Muscle layer of colon (tissue), 2 donors: ENCODE measurements around the gene MX1.

Experiments
- H3K27ac ChIP-seq: one replicate; pipeline ENCODE4 v1.7.0; 2013; ENCODE audit warnings: low read depth, mild to moderate bottlenecking, low read length, moderate library complexity
- H3K27me3 ChIP-seq, 2 donors: one replicate each; pipeline ENCODE4 v1.7.0; 2013; ENCODE audit warnings: low read length in 2 of 2, mild to moderate bottlenecking in 2 of 2; ENCODE audit not compliant: insufficient read depth in 2 of 2, control insufficient read depth in 1 of 2
- H3K36me3 ChIP-seq: one replicate; pipeline ENCODE4 v1.7.0; 2013; ENCODE audit warnings: mild to moderate bottlenecking, low read length; ENCODE audit not compliant: insufficient read depth
- H3K4me1 ChIP-seq: one replicate; pipeline ENCODE4 v1.7.0; 2013; ENCODE audit warnings: mild to moderate bottlenecking, low read length; ENCODE audit not compliant: insufficient read depth
- H3K4me3 ChIP-seq, 2 donors: one replicate each; pipeline ENCODE4 v1.7.0; 2013; ENCODE audit warnings: low read length in 2 of 2, low read depth in 1 of 2, mild to moderate bottlenecking in 1 of 2, moderate library complexity in 1 of 2
- H3K9ac ChIP-seq: one replicate; pipeline ENCODE4 v1.7.0; 2013; ENCODE audit warnings: low read length
- H3K9me3 ChIP-seq: one replicate; pipeline ENCODE4 v1.7.0; 2013; ENCODE audit warnings: mild to moderate bottlenecking, low read length
- donor health status: abdominal sarcoma.
- donor health status: Adenocarcinoma of cecum.

MX1 gene, protein sequence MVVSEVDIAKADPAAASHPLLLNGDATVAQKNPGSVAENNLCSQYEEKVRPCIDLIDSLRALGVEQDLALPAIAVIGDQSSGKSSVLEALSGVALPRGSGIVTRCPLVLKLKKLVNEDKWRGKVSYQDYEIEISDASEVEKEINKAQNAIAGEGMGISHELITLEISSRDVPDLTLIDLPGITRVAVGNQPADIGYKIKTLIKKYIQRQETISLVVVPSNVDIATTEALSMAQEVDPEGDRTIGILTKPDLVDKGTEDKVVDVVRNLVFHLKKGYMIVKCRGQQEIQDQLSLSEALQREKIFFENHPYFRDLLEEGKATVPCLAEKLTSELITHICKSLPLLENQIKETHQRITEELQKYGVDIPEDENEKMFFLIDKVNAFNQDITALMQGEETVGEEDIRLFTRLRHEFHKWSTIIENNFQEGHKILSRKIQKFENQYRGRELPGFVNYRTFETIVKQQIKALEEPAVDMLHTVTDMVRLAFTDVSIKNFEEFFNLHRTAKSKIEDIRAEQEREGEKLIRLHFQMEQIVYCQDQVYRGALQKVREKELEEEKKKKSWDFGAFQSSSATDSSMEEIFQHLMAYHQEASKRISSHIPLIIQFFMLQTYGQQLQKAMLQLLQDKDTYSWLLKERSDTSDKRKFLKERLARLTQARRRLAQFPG

DNA sequence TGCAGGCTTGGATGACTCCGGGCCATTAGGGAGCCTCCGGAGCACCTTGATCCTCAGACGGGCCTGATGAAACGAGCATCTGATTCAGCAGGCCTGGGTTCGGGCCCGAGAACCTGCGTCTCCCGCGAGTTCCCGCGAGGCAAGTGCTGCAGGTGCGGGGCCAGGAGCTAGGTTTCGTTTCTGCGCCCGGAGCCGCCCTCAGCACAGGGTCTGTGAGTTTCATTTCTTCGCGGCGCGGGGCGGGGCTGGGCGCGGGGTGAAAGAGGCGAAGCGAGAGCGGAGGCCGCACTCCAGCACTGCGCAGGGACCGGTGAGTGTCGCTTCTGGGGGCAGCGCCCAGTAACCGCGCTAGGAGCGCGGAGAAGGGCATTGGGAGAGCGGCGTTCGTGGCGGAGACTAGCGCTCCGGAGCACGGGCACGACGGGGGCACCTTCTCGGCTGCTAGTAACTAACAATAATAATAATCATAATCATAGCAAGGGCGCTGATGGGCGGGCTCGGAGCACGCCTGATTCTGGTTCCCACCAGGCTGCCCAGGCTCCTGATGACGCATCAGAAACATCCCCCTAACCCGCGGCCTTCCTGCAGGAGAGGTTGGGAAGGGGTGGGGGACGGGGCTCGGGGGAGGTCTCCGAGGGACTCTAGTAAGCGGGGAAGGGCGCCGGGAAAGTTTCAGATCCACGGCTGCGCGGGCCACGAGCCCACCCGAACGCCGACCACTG is at the start of gene MX1:
MX1 (plus strand) TSS at position 286 of the 722 bp plus-strand sequence. CDS start 5,832 bp downstream, outside the sequence.
- H3K27me3 ChIP-seq: no peaks in the 10 kb centered on the region
- H3K9ac ChIP-seq: peak within 1 kb of the TSS; percentile 64
- H3K27ac ChIP-seq: peak within 1 kb of the TSS; percentile 76
- H3K9me3 ChIP-seq: no peaks in the 10 kb centered on the region
- H3K36me3 ChIP-seq: peaks cover 3% of the 10 kb centered on the region
- H3K4me1 ChIP-seq: no peaks in the 10 kb centered on the region
- peak within 1 kb of the TSS; percentile 81 to 90 for H3K4me3 ChIP-seq

DNA sequence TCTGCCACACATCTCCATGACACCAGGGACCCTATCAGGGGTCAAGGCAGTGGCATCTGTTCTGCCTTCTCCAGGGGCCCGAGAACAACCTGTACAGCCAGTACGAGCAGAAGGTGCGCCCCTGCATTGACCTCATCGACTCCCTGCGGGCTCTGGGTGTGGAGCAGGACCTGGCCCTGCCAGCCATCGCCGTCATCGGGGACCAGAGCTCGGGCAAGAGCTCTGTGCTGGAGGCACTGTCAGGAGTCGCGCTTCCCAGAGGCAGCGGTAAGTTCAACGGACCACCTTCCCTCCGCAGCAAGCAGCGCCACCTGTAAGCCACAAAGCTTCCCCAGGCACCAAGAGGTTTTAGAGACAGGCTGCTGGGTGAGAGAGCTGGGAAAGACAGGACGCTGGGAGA is 48.3 kb upstream of the MX1 start:
- H3K9me3 ChIP-seq: no peaks in the 10 kb centered on the region
- no peaks in the 10 kb centered on the region for H3K4me1 ChIP-seq
- no peak overlapping the region for H3K4me3 ChIP-seq
- H3K36me3 ChIP-seq: peaks cover 15% of the 10 kb centered on the region
- H3K27me3 ChIP-seq: no peaks in the 10 kb centered on the region
- no peak overlapping the region for H3K9ac ChIP-seq
- H3K27ac ChIP-seq: no peak overlapping the region

DNA sequence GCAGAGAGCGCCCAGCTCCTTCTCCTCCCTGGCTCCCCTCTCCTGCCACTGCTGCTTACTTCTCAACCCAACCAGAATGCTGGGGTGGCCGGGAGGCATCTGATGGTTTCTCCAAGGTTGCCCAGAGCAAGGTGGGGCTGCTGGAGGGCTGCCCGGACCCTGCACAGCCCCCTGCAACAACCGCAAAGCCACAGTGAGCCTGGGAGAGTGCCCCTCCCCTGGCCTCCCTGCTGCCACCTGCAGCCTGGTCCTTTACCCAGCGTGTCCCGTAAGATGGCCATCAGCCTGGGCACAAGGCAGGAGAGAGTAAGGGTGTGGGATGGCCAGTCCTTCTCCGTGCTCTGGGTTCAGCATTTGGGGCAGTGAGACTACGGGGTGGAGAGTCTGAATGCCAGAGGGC is 47.2 kb upstream of the MX1 start:
- Histone ChIP-seq H3K9me3 (no peaks in the 10 kb centered on the region), H3K4me3 (no peak overlapping the region), H3K36me3 (peaks cover 15% of the 10 kb centered on the region), H3K9ac (no peak overlapping the region), H3K27me3 (no peaks in the 10 kb centered on the region), H3K4me1 (no peaks in the 10 kb centered on the region), H3K27ac (no peak overlapping the region)

DNA sequence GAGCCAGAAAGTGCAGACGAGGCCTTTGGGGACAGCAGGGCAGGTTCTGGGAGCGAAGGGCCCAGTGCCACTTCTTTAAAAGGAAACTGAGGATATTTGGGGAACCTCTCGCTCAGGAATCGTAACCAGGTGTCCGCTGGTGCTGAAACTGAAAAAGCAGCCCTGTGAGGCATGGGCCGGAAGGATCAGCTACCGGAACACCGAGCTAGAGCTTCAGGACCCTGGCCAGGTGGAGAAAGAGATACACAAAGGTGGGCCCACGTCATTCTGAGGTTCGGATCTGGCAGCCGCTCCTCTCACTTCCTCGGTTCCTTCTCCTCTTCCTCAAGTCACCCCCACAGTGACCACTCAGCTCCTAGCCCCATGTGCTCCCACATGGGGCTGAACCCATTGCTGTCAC is 46.1 kb upstream of the MX1 start:
- no peak overlapping the region for H3K27ac ChIP-seq
- H3K9ac ChIP-seq: no peak overlapping the region
- no peaks in the 10 kb centered on the region for H3K4me1 ChIP-seq
- peaks cover 15% of the 10 kb centered on the region for H3K36me3 ChIP-seq
- no peaks in the 10 kb centered on the region for H3K27me3 ChIP-seq
- no peak overlapping the region for H3K4me3 ChIP-seq
- H3K9me3 ChIP-seq: no peaks in the 10 kb centered on the region

DNA sequence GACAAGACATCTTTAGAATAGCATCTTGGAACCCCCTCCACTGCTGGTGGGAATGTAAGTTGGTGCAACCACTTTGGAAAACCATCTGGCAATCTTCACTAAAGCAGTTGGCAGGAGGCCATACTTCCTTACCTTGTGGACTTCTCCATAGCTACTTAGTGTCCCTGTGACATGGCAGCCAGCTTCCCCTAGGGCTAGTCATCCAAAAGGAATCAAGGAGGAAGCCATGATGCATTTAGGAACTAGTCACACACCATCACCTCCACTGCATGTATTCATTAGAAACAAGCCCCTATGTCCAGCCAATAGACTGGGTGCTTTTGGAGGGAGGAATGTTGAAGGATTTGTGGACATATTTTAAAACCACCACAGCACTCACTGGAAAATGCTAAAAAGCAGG is 44.3 kb upstream of the MX1 start:
- no peaks in the 10 kb centered on the region for H3K27me3 ChIP-seq
- H3K27ac ChIP-seq: no peak overlapping the region
- H3K36me3 ChIP-seq: peaks cover 15% of the 10 kb centered on the region
- no peak overlapping the region for H3K4me3 ChIP-seq
- no peak overlapping the region for H3K9ac ChIP-seq
- H3K9me3 ChIP-seq: no peaks in the 10 kb centered on the region
- H3K4me1 ChIP-seq: no peaks in the 10 kb centered on the region

DNA sequence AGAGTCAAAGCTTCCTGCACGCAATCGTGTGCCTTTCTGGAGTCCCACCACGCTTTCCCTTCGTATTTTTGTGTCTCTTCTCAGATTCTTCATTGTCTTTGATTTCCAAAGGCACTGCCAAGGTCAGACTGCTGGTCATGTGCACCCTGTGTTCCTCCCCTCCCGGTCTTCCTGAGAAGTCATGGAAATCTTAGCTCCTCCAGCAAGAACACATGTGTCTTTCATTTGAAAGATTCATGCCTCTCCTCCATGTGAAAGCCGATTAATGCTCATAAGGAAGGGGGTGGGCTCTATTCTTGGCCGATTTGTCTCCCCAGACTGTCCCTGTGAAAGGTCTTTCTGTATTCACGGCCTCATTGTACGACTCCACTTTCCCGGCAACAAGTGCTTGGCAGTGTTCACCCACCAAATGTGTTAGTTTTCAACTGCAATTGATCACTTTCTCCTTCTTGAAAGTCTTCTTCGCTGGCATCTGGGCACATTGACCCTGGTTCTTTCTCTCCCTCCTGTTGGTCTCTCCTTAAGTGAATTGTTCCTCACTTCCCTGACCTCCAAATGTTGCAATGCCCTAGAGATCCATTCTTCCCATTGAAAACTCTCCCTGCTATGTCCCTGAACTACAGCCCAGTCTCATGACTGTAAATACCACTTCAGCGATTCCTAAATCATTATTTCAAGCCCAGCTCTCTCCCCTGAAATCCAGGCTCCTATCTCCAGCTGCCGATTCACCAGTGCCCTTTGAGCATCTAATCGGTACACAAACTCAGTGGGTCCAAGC is 38.8 kb upstream of the MX1 start:
- Histone ChIP-seq H3K36me3 (peaks cover 3% of the 10 kb centered on the region), H3K27me3 (no peaks in the 10 kb centered on the region), H3K27ac (no peak overlapping the region), H3K4me1 (no peaks in the 10 kb centered on the region), H3K9me3 (no peaks in the 10 kb centered on the region), H3K4me3 (no peak overlapping the region), H3K9ac (no peak overlapping the region)

DNA sequence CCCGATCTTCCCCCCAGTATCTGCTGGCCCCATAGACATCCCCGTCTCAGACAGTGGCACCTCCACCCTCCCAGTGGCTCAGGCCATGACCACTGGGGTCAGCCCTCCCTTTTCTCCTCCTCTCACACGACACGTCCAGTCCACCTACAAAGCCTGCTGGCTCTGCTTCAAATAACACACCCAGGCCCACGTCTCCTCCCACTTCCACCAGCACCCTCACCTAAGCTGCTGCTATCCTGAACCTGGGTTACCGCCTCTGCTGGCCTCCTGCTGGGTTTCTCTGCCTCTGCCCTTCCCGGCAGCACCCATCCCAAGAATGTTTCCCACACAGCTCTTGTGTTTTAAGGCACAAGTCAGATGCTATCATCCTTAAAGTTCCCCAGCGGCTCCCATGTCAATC is 38.2 kb upstream of the MX1 start:
- Histone ChIP-seq H3K4me1 (no peaks in the 10 kb centered on the region), H3K36me3 (no peaks in the 10 kb centered on the region), H3K9me3 (no peaks in the 10 kb centered on the region), H3K9ac (no peak overlapping the region), H3K27me3 (no peaks in the 10 kb centered on the region), H3K27ac (no peak overlapping the region), H3K4me3 (no peak overlapping the region)

DNA sequence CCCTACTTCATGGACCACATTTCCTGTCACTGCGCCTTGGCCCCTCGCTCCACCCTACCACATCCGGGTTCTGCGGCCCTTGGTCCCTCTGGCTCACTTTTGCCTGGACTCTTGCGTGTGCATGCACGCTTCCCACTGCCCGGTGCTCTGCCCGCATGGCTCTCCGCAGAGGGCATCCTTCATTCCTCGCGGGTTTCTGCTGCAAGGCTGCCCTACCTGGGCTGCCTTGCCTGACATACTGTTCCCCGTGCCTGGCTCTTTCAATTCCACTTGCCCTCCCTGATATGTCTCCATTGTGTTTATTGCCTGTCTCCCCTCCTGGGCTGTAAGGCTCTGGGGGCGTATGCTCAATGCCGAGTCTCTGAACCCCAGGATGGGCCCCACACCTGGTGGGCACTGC is 37.8 kb upstream of the MX1 start:
- H3K27me3 ChIP-seq: no peaks in the 10 kb centered on the region
- no peak overlapping the region for H3K9ac ChIP-seq
- H3K9me3 ChIP-seq: no peaks in the 10 kb centered on the region
- no peaks in the 10 kb centered on the region for H3K36me3 ChIP-seq
- H3K4me3 ChIP-seq: no peak overlapping the region
- H3K27ac ChIP-seq: no peak overlapping the region
- H3K4me1 ChIP-seq: no peaks in the 10 kb centered on the region

DNA sequence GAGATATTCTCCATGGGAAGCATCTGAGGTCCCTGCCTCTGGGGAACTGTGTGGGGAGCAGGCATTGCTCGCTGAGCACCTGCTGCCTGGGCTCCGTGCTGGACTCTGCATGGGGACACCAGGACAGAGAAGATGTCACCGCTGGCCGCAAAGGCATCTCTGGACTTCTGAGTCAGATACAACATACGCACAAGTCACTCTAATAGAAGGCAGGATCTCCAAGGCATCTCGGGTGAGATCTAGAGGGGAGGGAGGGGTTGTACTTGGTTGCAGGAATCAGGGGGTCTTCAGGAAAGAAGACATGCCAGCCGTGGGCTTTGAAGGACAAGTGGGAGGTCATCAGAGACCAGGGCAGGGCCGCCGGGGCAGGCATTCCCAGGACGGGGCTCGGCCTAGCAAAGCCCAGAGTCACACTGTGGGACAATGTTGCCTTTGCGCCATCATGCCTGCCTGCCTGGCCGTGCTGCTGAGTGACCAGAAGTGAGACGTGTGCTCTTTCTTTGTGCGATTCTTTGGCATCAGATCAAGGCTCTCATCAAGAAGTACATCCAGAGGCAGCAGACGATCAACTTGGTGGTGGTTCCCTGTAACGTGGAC is 35.9 kb upstream of the MX1 start:
- H3K9me3 ChIP-seq: no peaks in the 10 kb centered on the region
- no peaks in the 10 kb centered on the region for H3K4me1 ChIP-seq
- no peaks in the 10 kb centered on the region for H3K27me3 ChIP-seq
- H3K9ac ChIP-seq: no peak overlapping the region
- no peaks in the 10 kb centered on the region for H3K36me3 ChIP-seq
- no peak overlapping the region for H3K4me3 ChIP-seq
- H3K27ac ChIP-seq: no peak overlapping the region

DNA sequence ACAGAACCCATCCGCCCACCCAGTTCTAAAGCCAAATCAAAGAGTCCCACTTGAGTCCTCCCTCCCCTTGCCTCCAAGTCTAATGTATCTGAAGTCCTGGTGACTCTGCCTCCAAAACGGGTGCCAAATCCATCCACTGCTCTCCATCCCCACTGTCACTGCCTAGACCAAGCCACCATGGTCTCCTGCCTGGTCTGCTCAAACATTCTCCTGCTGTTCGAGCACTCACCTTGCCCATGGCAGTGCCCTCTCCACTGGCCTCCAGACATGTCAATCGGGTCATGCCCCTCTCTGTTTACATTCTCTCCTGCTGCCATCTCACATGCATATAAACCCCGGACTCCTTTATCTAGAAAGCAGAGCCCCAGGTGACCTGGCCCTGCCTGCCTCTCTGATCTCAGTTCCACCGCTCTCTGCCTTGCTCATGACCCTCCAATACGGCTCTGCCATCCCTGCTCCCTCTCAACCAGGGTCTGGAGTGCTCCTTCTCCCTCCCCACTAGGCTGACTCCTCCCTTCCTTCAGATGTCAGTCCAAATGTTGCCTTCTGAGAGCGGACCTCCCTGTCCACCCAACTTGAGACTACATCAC is 32.1 kb upstream of the MX1 start:
- Histone ChIP-seq H3K27me3 (no peaks in the 10 kb centered on the region), H3K36me3 (no peaks in the 10 kb centered on the region), H3K27ac (no peak overlapping the region), H3K9me3 (no peaks in the 10 kb centered on the region), H3K4me3 (no peak overlapping the region), H3K4me1 (no peaks in the 10 kb centered on the region), H3K9ac (no peak overlapping the region)
